Activated CD8-positive, alpha-beta memory T cell treated with anti-CD3 and anti-CD28 coated beads, Interleukin-2, amount 10 ng/mL, durations not matched to agents 7 days and 5 days (primary cell): ENCODE measurements around the gene ABLIM2. TPM values are rescaled to one million over a fixed set of nuclear protein-coding genes. Genes with fewer than 3 reads are reported as not detected.

Experiments
- ATAC-seq: fragments of 150-1000 bp; cut with Tn5 transposase; one replicate; pipeline ENCODE4 v1.10.0; 2021; ENCODE audit warnings: moderate library complexity
- CTCF ChIA-PET: fragments of 350-600 bp; sonication (Branson Sonifier 250); formaldehyde crosslinking; loops from one replicate; lab custom pipeline; 2021; ENCODE audit warnings: antibody characterized with exemption; lab: Charles Lee
- DNase-seq: peaks from one replicate; pipeline ENCODE4 v3.0.0-alpha.2; 2020
- H3K27ac Mint-ChIP-seq: one replicate; pipeline ENCODE4 v1.8.0; 2021; ENCODE audit warnings: mild to moderate bottlenecking, mixed read lengths
- H3K27me3 Mint-ChIP-seq: one replicate; pipeline ENCODE4 v1.8.0; 2021; ENCODE audit warnings: mixed read lengths
- H3K36me3 Mint-ChIP-seq: one replicate; pipeline ENCODE4 v1.8.0; 2021; ENCODE audit warnings: mild to moderate bottlenecking, mixed read lengths
- H3K4me1 Mint-ChIP-seq: one replicate; pipeline ENCODE4 v1.8.0; 2021; ENCODE audit warnings: mixed read lengths
- H3K4me3 Mint-ChIP-seq: one replicate; pipeline ENCODE4 v1.8.0; 2021; ENCODE audit warnings: mild to moderate bottlenecking, moderate library complexity, mixed read lengths
- H3K9me3 Mint-ChIP-seq: one replicate; pipeline ENCODE4 v1.8.0; 2022; ENCODE audit warnings: low read depth, mixed read lengths
- total RNA-seq, 2 experiments: library from RNA; stranded (reverse); gene quantifications; one replicate each; pipeline ENCODE4 v1.2.3, GENCODE V29; 2021

The ABLIM2 gene
- total RNA-seq, 2 experiments from 2014 or later: 0.19 TPM; not detected in 1

DNA sequence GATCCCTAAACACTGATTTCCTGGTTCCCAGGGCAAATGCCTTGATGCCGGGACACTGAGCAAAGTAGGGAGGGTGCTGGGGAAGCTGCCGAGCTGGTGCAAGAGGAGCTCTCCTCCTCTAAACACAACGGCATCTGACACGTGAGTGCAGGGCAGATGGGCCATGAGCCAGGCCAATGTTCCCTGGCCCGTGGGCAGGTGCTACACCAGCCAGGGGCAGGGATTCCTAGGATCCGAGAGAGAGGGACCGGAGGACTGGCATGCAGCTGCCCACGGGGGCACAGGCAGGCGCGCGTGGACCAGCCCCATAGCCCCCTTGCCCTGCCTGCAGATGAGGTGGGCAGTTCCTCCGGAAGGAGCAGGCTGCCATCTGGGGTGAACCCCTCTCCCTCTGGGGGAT lies 152.1 kb downstream of the ABLIM2 start:
- H3K4me1 Mint-ChIP-seq: no peaks in the 10 kb centered on the region
- DNase-seq (no peak), ATAC-seq (no peak)
- H3K9me3 Mint-ChIP-seq: no peaks in the 10 kb centered on the region
- H3K27ac Mint-ChIP-seq: no peak overlapping the region
- H3K36me3 Mint-ChIP-seq: no peaks in the 10 kb centered on the region
- CTCF ChIA-PET: no interaction called here
- peaks cover 6% of the 10 kb centered on the region for H3K27me3 Mint-ChIP-seq
- no peak overlapping the region for H3K4me3 Mint-ChIP-seq

DNA sequence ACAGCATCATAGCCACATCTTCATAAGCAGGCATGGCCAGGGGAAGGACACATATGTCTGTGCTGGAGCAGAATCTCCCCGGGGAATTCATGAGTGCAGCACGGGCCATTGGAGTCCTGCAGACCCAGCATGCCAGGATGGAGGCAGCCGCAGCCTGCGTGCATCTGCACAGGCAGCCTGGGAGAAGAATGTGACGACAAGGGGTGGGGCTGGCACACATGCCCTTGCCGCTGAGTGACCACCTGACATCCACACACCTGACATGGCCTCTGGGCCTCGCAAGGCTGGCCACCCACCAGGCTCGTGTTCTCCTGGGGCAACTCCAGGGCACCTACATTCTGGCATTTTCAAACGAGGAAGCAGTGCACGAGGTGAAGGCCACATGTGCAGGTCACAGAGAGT lies 152.8 kb downstream of the ABLIM2 start:
- no peaks in the 10 kb centered on the region for H3K9me3 Mint-ChIP-seq
- CTCF ChIA-PET: no interaction called here
- ATAC-seq (no peak), DNase-seq (no peak)
- no peak overlapping the region for H3K27ac Mint-ChIP-seq
- no peaks in the 10 kb centered on the region for H3K4me1 Mint-ChIP-seq
- peaks cover 6% of the 10 kb centered on the region for H3K27me3 Mint-ChIP-seq
- no peak overlapping the region for H3K4me3 Mint-ChIP-seq
- H3K36me3 Mint-ChIP-seq: no peaks in the 10 kb centered on the region

DNA sequence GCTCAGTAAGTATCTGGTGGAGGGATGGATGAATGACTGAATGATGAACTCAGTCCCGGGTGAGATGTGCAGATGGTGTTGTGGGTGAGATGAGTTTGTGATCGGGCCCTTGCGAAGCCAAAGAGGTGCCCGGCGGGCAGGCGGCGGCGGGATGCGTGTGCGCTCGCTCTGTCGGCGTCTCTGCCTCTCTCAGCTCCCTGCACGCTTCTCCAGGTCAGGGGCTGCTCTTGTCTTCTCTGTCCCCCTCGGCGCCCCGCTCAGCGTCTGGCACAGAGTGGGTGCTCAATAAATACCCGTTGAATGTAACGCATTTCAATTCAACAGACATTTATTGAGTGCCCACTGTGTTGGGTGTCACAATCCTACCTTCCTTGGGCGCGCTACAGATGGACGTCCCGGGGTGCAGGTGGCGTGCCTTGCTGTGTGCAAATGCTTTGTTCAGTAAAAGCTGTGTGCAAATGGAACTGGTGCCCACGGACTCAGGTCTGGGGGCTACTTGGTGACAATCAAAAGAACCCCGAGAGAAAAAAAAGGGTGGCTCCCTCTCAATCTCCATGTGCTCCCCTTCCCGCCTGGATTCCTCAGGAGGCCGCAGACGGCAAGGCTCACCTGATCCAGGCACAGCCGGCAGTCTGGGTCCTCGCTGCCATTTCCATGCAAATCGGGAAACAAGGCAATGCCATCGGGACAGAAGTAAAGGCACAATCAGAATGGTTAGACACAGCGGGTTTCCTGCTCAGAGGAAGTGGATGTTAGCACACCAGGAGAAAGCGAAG lies 153.4 kb downstream of the ABLIM2 start:
- ATAC-seq: no peak
- Mint-ChIP-seq H3K4me3 (no peak overlapping the region), H3K4me1 (no peaks in the 10 kb centered on the region), H3K9me3 (no peaks in the 10 kb centered on the region), H3K27ac (no peak overlapping the region), H3K27me3 (peaks cover 6% of the 10 kb centered on the region), H3K36me3 (no peaks in the 10 kb centered on the region)
- CTCF ChIA-PET: no interaction called here
- no peak for DNase-seq

DNA sequence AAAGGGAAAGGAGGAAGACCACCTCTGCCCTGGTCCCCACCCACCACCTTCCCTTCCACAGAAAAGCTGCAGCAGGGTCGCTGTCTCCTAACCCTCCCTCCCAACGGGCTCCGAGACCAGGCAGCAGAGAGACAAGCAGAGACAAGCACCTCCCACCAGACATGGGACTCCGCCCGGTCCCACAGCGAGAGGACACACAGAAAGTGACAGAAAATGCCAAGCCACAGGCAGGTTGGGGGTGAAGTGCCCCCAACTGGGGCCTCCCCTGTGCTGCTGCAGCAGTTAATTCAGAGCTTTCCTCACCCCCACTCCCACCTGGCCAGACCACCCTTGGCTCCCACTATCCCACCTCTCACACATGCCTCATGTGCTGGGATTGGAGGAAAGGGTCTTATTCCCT lies 154.5 kb downstream of the ABLIM2 start:
- no peaks in the 10 kb centered on the region for H3K9me3 Mint-ChIP-seq
- H3K27ac Mint-ChIP-seq: no peak overlapping the region
- H3K4me3 Mint-ChIP-seq: no peak overlapping the region
- no peaks in the 10 kb centered on the region for H3K4me1 Mint-ChIP-seq
- CTCF ChIA-PET: no interaction called here
- H3K36me3 Mint-ChIP-seq: no peaks in the 10 kb centered on the region
- H3K27me3 Mint-ChIP-seq: peaks cover 6% of the 10 kb centered on the region
- ATAC-seq (no peak), DNase-seq (no peak)

DNA sequence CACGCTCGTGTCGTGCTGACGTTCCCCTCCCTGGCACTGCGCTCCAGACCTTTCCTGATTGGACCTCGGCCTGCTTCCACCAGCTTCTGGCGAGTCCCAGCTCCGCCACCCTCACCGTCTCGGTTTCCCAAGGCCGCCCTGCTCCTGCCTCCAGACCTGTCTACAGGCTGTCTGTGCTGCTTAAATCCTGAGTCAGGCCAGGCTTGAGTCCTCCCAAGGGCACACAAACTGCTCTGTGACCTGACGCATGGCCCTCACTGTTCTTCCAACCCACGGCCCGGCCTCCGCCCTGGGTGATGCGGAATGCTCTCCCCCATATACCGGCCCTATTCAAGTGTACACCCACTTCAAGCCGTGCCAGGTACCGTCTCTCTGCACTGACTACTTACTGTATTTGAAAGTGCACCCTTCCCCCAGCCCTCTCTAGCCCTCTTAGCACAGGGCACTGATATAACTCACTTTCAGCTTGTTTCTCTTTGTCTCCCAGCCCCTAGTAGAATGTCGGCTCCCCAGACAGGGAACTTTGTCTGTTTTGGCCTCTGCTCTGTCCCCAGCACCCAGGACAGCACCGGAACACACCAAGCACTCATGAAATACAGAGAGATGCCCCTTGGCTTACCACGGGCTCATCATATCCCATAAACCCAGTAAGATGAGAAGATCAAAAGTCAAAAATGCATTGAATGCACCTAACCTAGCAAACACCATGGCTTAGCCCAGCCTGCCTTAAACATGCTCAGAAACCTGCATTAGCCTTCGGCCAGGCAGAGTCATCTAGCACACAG lies 155.9 kb downstream of the ABLIM2 start:
- no peak overlapping the region for H3K4me3 Mint-ChIP-seq
- CTCF ChIA-PET: no interaction called here
- H3K4me1 Mint-ChIP-seq: no peaks in the 10 kb centered on the region
- H3K27ac Mint-ChIP-seq: no peak overlapping the region
- no peaks in the 10 kb centered on the region for H3K9me3 Mint-ChIP-seq
- no peak for DNase-seq
- H3K27me3 Mint-ChIP-seq: peaks cover 6% of the 10 kb centered on the region
- no peaks in the 10 kb centered on the region for H3K36me3 Mint-ChIP-seq
- ATAC-seq: no peak

DNA sequence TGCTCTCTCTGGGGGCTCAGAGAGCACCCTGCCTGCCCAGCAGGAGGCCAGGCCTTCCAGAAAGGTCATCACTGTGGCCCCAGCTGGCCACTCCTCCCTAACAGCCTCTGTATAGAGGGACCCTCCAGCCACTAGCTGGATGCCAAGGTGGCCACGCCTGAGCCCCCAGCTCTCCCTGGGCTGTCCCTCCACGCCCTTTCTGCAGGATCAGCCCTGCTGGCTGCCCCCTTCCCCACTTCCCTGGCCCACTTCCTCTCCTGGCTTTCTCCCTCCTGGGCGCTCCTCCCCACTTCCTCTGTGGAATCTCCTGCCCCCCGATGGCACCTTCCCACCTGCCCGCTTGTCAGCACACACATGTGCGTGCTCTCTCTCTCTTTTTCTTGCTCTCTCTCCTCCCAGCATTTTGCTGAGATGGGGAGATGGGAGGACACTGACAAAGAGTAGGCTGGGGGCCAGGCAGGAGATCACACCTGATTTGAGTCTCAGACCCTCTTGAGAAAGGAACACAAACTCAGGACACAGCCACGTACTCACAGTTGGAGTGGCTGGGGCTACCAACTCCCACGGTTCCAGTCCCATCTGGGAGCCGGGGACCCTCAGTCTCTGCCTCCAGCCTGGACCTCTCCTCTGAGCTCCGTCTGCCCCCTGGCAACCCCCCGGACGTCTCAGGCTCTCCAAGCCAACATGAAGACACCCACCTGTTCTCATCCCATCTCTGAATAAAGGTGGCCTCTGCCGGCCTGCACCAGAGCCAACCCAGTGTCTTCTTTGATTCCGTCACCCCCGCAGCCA lies 156.9 kb downstream of the ABLIM2 start:
- H3K9me3 Mint-ChIP-seq: no peaks in the 10 kb centered on the region
- no peak for ATAC-seq
- no peaks in the 10 kb centered on the region for H3K36me3 Mint-ChIP-seq
- no peak for DNase-seq
- H3K27ac Mint-ChIP-seq: no peak overlapping the region
- CTCF ChIA-PET: no interaction called here
- no peak overlapping the region for H3K4me3 Mint-ChIP-seq
- H3K4me1 Mint-ChIP-seq: no peaks in the 10 kb centered on the region
- H3K27me3 Mint-ChIP-seq: peaks cover 6% of the 10 kb centered on the region

DNA sequence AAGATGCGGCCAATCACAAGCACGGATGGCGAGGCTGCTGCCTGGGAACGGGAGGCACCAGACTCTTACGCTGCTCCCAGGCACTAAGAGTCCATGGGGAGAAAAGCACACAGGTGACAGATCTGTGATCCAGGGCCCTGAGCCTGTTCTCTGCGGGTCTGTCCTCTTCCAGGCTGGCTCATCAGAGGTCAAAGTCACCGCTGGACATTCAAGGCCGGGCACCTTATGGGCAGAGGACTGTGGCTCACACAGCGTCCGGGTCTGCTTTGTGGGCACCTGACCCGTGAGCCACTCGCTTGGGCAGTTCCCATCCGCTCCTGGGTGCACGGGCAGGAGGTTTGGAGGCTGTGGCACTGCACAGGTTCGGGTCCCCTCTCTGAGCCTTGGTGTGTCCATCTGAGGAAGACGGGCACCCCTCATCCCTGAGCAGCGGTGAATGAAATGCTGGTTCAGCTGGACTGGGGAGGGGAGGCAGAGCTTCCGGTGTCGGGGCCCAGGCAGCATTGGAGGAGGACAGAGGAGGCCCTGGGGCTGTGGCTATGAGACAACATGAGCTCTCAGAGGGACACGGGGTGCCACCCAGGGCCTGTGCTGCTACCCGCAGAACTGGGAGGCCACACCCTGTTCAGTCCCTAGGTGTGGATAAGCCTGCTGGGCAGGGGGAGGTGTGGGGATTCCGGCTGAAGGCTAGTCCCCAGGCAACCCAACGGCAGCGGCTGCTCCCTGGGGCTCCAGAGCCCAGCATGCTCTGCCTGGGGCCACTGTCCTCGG lies 157.7 kb downstream of the ABLIM2 start:
- CTCF ChIA-PET: no interaction called here

DNA sequence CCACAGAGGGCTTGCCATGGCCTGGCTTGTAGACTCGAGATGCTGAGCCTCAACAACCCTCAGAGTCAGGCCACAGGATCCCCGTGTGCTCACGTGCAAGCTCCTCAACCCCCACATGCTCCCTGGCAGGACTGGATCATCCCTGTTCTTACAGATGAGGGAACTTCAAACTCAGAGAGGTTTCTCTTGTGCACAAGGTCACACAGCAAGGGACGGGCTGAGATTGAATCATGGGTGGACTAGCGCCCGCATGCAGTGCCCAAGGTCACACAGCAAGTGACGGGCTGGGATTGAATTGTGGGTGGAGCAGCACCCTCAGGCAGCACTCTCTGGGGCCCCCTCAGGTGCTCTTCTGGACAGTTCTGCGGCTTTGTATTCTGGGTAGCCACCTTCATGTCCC lies 158.4 kb downstream of the ABLIM2 start:
- ATAC-seq: no peak
- CTCF ChIA-PET: no interaction called here
- no peak for DNase-seq
- H3K4me3 Mint-ChIP-seq: no peak overlapping the region
- H3K27ac Mint-ChIP-seq: no peak overlapping the region
- no peaks in the 10 kb centered on the region for H3K4me1 Mint-ChIP-seq
- H3K9me3 Mint-ChIP-seq: no peaks in the 10 kb centered on the region
- no peaks in the 10 kb centered on the region for H3K36me3 Mint-ChIP-seq
- peaks cover 6% of the 10 kb centered on the region for H3K27me3 Mint-ChIP-seq

More for the DNA sequence above, 157.7 kb downstream of the ABLIM2 start:
- Mint-ChIP-seq H3K27me3 (peaks cover 6% of the 10 kb centered on the region), H3K4me1 (no peaks in the 10 kb centered on the region), H3K27ac (no peak overlapping the region), H3K4me3 (no peak overlapping the region), H3K36me3 (no peaks in the 10 kb centered on the region), H3K9me3 (no peaks in the 10 kb centered on the region)
- ATAC-seq: no peak
- DNase-seq: no peak

DNA sequence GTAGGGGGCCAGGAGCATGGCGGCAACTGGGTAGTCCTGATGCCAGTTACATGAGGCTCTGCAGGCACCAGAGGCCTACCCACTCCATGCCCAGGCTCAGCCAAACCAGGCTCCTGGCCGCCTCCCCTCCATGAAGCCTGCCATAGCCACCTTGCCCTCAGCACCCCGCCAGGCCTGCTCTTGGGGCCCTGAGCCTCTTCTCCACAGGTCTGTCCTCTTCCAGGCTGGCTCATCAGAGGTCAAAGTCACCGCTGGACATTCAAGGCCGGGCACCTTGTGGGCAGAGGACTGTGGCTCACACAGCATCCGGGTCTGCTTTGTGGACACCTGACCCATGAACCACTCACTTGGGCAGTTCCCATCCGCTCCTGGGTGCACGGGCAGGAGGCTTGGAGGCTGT lies 158.9 kb downstream of the ABLIM2 start:
- DNase-seq (no peak), ATAC-seq (no peak)
- H3K27ac Mint-ChIP-seq: no peak overlapping the region
- CTCF ChIA-PET: no interaction called here
- no peaks in the 10 kb centered on the region for H3K9me3 Mint-ChIP-seq
- no peak overlapping the region for H3K4me3 Mint-ChIP-seq
- H3K27me3 Mint-ChIP-seq: peaks cover 6% of the 10 kb centered on the region
- H3K4me1 Mint-ChIP-seq: no peaks in the 10 kb centered on the region
- H3K36me3 Mint-ChIP-seq: no peaks in the 10 kb centered on the region

DNA sequence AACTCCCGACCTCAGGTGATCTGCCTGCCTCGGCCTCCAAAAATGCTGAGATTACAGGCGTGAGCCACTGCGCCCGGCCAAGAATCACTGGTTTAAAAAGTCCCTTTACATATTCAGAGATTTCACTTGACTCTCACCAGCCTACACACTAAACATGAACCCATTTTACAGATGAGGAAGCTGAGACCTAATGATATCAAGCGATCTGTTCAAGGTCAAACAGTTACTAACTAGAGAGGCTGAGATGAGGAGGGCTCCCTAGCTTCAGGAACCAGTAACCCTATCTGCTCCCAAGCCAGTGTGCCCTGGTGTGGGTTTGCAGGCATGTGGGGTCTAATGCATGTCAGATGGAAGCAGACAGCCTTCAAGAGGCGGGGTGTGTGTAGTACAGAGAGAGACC lies 159.3 kb downstream of the ABLIM2 start:
- ATAC-seq (no peak), DNase-seq (no peak)
- Mint-ChIP-seq H3K4me1 (no peaks in the 10 kb centered on the region), H3K27me3 (peaks cover 6% of the 10 kb centered on the region), H3K9me3 (no peaks in the 10 kb centered on the region), H3K4me3 (no peak overlapping the region), H3K27ac (no peak overlapping the region), H3K36me3 (no peaks in the 10 kb centered on the region)
- CTCF ChIA-PET: no interaction called here

DNA sequence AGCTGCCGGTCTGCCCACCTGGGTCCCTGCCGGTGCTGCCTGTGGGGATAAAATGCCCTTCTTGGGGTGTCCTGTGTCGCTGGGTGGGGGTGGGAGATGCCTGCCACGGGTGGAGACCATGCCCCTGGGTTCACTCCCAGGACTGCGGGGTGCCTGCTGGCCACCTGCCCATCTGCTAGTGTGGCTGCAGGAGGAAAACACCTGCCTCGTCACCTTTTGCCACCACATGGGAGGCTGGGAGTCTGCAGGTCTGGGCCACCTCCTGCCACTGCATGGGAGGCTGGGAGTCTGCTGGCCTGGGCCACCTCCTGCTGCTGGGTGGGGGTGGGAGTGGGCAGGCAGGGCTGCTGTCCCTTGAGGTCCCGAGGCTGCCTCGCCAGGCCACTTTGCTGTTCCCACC lies 160.2 kb downstream of the ABLIM2 start:
- ATAC-seq (no peak), DNase-seq (no peak)
- CTCF ChIA-PET: interaction anchor here (1.5 kb wide), 1 partner anchor 154 kb away, joined by 4 read pairs; no protein-coding TSS in a partner anchor
- Mint-ChIP-seq H3K27ac (no peak overlapping the region), H3K36me3 (no peaks in the 10 kb centered on the region), H3K4me3 (no peak overlapping the region), H3K4me1 (no peaks in the 10 kb centered on the region), H3K9me3 (no peaks in the 10 kb centered on the region), H3K27me3 (peaks cover 6% of the 10 kb centered on the region)

DNA sequence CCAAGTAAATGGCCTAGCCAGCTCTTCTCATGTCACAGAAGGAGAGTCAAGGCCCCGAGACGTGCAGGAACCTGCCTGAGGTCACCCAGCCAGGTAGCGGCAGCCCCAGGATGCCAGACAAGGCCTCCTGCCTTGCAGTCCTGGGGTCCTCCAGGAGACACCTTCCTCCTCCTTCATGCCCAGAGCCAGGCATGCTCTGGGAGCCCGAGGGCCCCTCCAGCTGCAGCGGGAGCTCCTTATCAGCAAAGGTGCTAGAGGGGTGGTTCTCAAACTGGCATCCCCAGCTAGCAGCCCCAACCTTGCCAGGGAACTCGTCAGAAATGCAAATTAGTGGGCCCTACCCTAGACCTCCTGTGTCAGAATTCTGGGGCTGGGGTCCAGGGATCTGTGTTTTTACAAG lies 162.7 kb downstream of the ABLIM2 start:
- DNase-seq: no peak
- Mint-ChIP-seq H3K27ac (no peak overlapping the region), H3K4me1 (no peaks in the 10 kb centered on the region), H3K9me3 (no peaks in the 10 kb centered on the region), H3K4me3 (no peak overlapping the region), H3K36me3 (no peaks in the 10 kb centered on the region), H3K27me3 (no peaks in the 10 kb centered on the region)
- ATAC-seq: no peak
- CTCF ChIA-PET: interaction anchor here (0.6 to 1.5 kb wide), 3 partner anchors 8 to 804 kb away, joined by 3 to 5 read pairs (median 3); no protein-coding TSS in a partner anchor

DNA sequence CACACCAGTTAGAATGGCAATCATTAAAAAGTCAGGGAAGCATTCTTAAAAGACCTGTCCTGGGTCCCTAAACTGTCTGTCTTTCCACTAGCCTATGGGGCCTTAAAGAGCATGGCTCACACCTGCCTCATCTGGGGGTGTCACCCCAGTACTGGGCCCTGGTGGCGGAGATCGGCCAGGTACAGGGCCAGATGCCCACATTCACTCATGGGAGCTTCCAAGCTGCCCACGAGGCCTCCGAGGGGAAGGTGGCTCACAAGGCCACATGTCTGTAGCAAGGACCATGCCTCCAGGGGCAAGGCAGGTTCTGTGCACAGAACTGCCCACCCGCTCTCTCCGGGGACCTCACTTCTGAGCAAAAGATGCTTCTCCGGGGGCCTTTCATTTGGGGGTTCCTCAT lies 163.5 kb downstream of the ABLIM2 start:
- CTCF ChIA-PET: interaction anchor here (0.8 to 1.5 kb wide), 2 partner anchors 7 to 193 kb away, joined by 3 to 5 read pairs; no protein-coding TSS in a partner anchor
- Mint-ChIP-seq H3K9me3 (no peaks in the 10 kb centered on the region), H3K27ac (no peak overlapping the region), H3K4me1 (no peaks in the 10 kb centered on the region), H3K27me3 (no peaks in the 10 kb centered on the region), H3K4me3 (no peak overlapping the region), H3K36me3 (no peaks in the 10 kb centered on the region)
- DNase-seq (no peak), ATAC-seq (no peak)
